Upper lobe of left lung (tissue), 6 donors: ENCODE results near the gene SEMA3A. TPM values are rescaled to one million over a fixed set of nuclear protein-coding genes. Genes with fewer than 3 reads are reported as not detected.
"Not testable (repeated sequence)": the region's sequence is repeated elsewhere in the genome, so short reads cannot be mapped to it uniquely, and the experiment has no call there.

Source experiments
- ATAC-seq, 2 donors: fragments of 200-7000 bp; cut with Tn5 transposase; one replicate each; pipeline ENCODE4 v1.9.1; 2022; ENCODE audit warnings: mild to moderate bottlenecking in 2 of 2, moderate library complexity in 2 of 2; ENCODE audit not compliant: low FRiP score in 2 of 2
- DNase-seq, 2 donors: peaks; one replicate each; pipeline ENCODE4 v3.0.0-alpha.2; 2019 to 2020
- H3K27ac ChIP-seq, 4 donors: fragments of 200-600 bp; sonication (generic); one replicate each; pipeline ENCODE4 v1.5.1; 2016 to 2019
- H3K27me3 ChIP-seq, 4 donors: fragments of 200-600 bp; sonication (generic); one replicate each; pipeline ENCODE4 v1.5.1; 2017 to 2019
- H3K36me3 ChIP-seq, 4 donors: fragments of 200-600 bp; sonication (generic); one replicate each; pipeline ENCODE4 v1.5.1; 2016 to 2019
- H3K4me1 ChIP-seq, 4 donors: fragments of 200-600 bp; sonication (generic); one replicate each; pipeline ENCODE4 v1.5.1; 2018 to 2019
- H3K4me3 ChIP-seq, 4 donors: fragments of 200-600 bp; sonication (generic); one replicate each; pipeline ENCODE4 v1.5.1; 2017 to 2019; ENCODE audit warnings: mild to moderate bottlenecking in 2 of 4, moderate library complexity in 1 of 4
- H3K9me3 ChIP-seq, 4 donors: fragments of 200-600 bp; sonication (generic); one replicate each; pipeline ENCODE4 v1.5.1; 2018 to 2019
- CTCF ChIP-seq, 6 experiments: fragments of 450-650 bp in 4 of 6; fragments of 200-600 bp in 2 of 6; sonication (generic) in 2 of 6; IDR thresholded peaks; one replicate each; pipeline ENCODE4 v1.5.1; 2016 to 2019; ENCODE audit warnings: antibody characterized with exemption in 6 of 6
- EP300 ChIP-seq, 4 donors: sonication (generic); formaldehyde crosslinking; IDR thresholded peaks; one replicate each; pipeline ENCODE4 v1.5.1; 2017; ENCODE audit warnings: antibody characterized with exemption in 4 of 4, control low read depth in 2 of 4
- POLR2A ChIP-seq, 4 donors: fragments of 450-650 bp; IDR thresholded peaks; one replicate each; pipeline ENCODE4 v1.5.1; 2016 to 2017; ENCODE audit warnings: antibody characterized with exemption in 4 of 4, mild to moderate bottlenecking in 2 of 4
- POLR2AphosphoS5 ChIP-seq, 2 donors: sonication (generic); formaldehyde crosslinking; IDR thresholded peaks; one replicate each; pipeline ENCODE4 v1.5.1; 2017; ENCODE audit warnings: antibody characterized with exemption in 2 of 2
- WGBS, 2 donors: methylation state at CpG; one replicate each; pipeline ENCODE4 v1.1.5; 2017 to 2018; 5-methylcytosine and 5-hydroxymethylcytosine counted together
- total RNA-seq, 6 donors: library from RNA; depleted of rRNA in 4 of 6; stranded (reverse); fragments of >200 nt in 4 of 6; gene quantifications; one replicate each; pipeline versions ENCODE4 v1.1.0 to v1.2.1, GENCODE V29; 2016 to 2021
- donor health status: DM: no; HTN: no; CAD: no; lungs with moderate emphysema.
- donor health status: DM: no; HTN: yes; CAD: no; lungs with severe emphysema.

Gene SEMA3A
- total RNA-seq, 6 donors from 2014 or later = 1.0 to 8.8 (median 3.1) TPM

DNA sequence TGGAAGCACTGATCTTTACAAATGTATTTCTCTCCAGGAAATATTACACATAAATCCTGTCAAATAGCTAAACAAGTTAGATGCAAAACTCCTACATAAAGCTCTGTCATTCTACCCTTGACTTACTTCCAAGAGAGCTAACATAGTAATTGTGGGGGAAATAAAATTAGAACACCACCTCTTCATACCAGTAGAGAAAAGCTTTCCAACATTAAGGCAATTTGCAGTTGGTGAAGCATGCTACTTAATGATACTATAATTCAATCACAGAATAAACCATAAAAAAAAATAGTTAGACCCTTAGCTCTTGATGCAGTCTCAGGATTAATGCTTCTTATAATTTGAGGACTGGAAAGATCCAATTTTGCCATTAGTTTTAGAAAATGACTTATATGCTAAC is 35.2 kb downstream of the SEMA3A start:
- Histone ChIP-seq H3K36me3 (no peaks in the 10 kb centered on the region), H3K4me1 (no peaks in the 10 kb centered on the region), H3K27ac (no peak overlapping the region), H3K9me3 (no peaks in the 10 kb centered on the region), H3K27me3 (no peaks in the 10 kb centered on the region), H3K4me3 (no peak overlapping the region)
- DNase-seq (no peak), ATAC-seq (no peak)
- TF ChIP-seq CTCF (IDR thresholded peaks at IDR 0.05) (no peak), POLR2A (IDR thresholded peaks at IDR 0.05) (no peak), POLR2AphosphoS5 (IDR thresholded peaks at IDR 0.05) (no peak), EP300 (IDR thresholded peaks at IDR 0.05) (no peak)

DNA sequence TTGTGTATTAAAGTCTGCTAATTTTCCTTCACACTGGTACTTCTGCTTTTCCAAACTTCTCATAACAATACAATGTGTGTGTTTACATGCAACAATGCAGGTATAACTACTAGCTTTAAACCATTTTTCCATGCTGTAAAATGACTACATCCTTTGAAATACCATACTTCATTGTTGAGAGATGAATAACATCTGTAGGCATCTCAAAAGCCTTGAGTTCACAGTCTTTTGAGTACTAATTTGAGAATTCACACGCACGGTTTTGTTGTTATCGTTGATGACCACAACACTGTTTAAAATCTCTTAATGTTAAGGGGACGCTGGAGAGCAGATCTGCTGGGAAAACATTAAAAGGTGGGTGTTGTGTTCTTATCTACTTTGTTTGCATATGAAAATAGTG is 37.4 kb downstream of the SEMA3A start:
- H3K4me3 ChIP-seq = no peak overlapping the region
- no peak overlapping the region for H3K27ac ChIP-seq
- H3K36me3 ChIP-seq = no peaks in the 10 kb centered on the region
- no peak for DNase-seq
- no peak for ATAC-seq
- H3K27me3 ChIP-seq = no peaks in the 10 kb centered on the region
- no peaks in the 10 kb centered on the region for H3K4me1 ChIP-seq
- no peaks in the 10 kb centered on the region for H3K9me3 ChIP-seq
- WGBS, 2 donors = 76% methylated on average over 4 of the region's 4 CpGs
- TF ChIP-seq EP300 (IDR thresholded peaks at IDR 0.05) (no peak), POLR2A (IDR thresholded peaks at IDR 0.05) (no peak), POLR2AphosphoS5 (IDR thresholded peaks at IDR 0.05) (no peak), CTCF (IDR thresholded peaks at IDR 0.05) (no peak)

DNA sequence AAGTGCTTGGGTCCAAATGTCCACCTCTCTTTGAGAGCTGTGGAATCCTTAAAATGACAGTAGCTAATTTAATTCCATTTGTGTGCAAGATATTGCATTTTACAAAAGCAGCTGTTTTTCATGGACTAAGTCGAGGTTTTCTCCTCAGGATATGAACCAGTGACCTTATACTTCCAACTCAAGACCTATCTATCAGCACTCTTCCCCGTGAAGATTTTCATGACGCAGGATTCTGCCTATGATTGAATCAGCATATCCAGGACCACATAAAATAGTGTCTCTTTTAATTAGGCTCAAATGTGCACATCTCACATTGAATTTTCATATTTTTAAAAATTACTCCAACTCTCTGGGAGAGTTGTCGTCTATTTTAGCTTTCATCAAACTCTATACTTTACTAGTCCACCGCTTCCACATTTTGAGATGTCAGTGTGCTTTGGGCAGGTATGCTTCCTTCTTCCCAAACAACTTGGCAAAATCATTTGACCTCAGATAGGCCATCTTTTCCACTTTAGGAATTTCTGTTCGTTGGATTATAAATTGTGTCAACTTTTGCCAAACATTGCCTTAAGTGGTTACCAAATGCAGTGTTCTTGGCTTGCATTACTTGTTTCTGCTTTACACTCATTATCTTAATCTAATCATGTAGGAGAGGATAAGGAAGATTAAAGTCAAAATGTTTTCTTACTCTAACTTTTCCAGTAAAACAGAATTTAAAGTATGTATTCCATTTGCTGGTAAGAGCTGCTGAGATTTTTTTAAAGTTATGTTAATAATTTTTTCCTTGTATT is 39.4 kb downstream of the SEMA3A start:
- ATAC-seq = no peak
- Histone ChIP-seq H3K4me3 (no peak overlapping the region), H3K36me3 (no peaks in the 10 kb centered on the region), H3K4me1 (no peaks in the 10 kb centered on the region), H3K9me3 (no peaks in the 10 kb centered on the region), H3K27ac (no peak overlapping the region), H3K27me3 (no peaks in the 10 kb centered on the region)
- TF ChIP-seq POLR2AphosphoS5 (IDR thresholded peaks at IDR 0.05) (no peak), CTCF (IDR thresholded peaks at IDR 0.05) (no peak), POLR2A (IDR thresholded peaks at IDR 0.05) (no peak), EP300 (IDR thresholded peaks at IDR 0.05) (no peak)
- DNase-seq = no peak
- 73 to 76% methylated on average over 6 of the region's 6 CpGs for WGBS, 2 donors

DNA sequence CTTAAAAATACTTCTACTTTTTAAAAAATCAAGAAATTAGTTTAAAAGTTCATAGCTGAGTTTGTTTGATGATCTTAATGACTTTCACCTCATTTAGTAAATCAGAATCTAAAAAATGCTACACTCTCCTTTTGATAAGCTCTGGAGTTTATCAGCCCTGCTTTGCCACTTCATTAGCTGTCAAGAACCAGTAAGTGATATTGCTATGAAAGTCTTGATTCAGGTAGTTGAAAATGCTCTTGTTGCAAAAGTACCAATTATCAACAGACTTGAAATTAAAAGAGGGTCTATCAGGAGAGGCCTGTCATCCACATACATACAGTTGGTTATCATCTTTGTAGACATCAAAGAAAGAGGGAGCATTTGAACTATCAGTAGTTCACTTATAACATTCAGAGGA is 41.6 kb downstream of the SEMA3A start:
- H3K27ac ChIP-seq = no peak overlapping the region
- H3K36me3 ChIP-seq = no peaks in the 10 kb centered on the region
- H3K27me3 ChIP-seq = no peaks in the 10 kb centered on the region
- ATAC-seq = no peak
- H3K4me3 ChIP-seq = no peak overlapping the region
- TF ChIP-seq CTCF (IDR thresholded peaks at IDR 0.05) = no peak
- TF ChIP-seq POLR2AphosphoS5 (IDR thresholded peaks at IDR 0.05) = no peak
- TF ChIP-seq POLR2A (IDR thresholded peaks at IDR 0.05) = no peak
- no peak for TF ChIP-seq EP300 (IDR thresholded peaks at IDR 0.05)
- no peaks in the 10 kb centered on the region for H3K9me3 ChIP-seq
- no peaks in the 10 kb centered on the region for H3K4me1 ChIP-seq
- no peak for DNase-seq

DNA sequence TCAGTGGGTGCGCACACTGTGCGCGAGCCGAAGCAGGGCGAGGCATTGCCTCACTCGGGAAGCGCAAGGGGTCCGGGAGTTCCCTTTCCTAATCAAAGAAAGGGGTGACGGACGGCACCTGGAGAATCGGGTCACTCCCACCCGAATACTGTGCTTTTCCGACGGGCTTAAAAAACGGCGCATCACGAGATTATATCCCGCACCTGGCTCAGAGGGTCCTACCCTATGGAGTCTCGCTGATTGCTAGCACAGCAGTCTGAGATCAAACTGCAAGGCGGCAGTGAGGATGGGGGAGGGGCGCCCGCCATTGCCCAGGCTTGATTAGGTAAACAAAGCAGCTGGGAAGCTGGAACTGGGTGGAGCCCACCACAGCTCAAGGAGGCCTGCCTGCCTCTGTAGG is 44.2 kb downstream of the SEMA3A start:
- ATAC-seq, H3K9me3 ChIP-seq, H3K36me3 ChIP-seq, H3K4me3 ChIP-seq, H3K27me3 ChIP-seq, H3K4me1 ChIP-seq, H3K27ac ChIP-seq: not testable (repeated sequence)
- peak in 1 of 2 donors; percentile 27 for DNase-seq
- WGBS, 2 donors = 95 to 97% methylated on average over 20 to 22 of the region's 22 CpGs
